Measurements from ENCODE around the gene AXL.
A peak's percentile ranks its signal among the peaks of the same experiment; 100 is the strongest.
"Not testable (repeated sequence)": the region's sequence is repeated elsewhere in the genome, so short reads cannot be mapped to it uniquely, and the experiment has no call there.

The AXL gene

GRCh38 chr19:41198559-41198958 is 20.5 kb upstream of the AXL start:
- no peak for TF ChIP-seq CTCF (IDR thresholded peaks at IDR 0.05; ENCODE audit: insufficient read depth, low read depth, low read length, missing control alignments)
- H3K4me3 ChIP-seq (ENCODE audit: low read length) = no peak overlapping the region
- no peak for DNase-seq (ENCODE audit: low read depth)

GRCh38 chr19:41203371-41203770 is 15.7 kb upstream of the AXL start:
- H3K4me3 ChIP-seq (ENCODE audit: low read length) = no peak overlapping the region
- no peak for DNase-seq (ENCODE audit: low read depth)
- no peak for TF ChIP-seq CTCF (IDR thresholded peaks at IDR 0.05; ENCODE audit: insufficient read depth, low read depth, low read length, missing control alignments)

GRCh38 chr19:41204338-41204737 is 14.7 kb upstream of the AXL start:
- not testable (repeated sequence) for H3K4me3 ChIP-seq (ENCODE audit: low read length)

GRCh38 chr19:41205995-41206394 is 13.0 kb upstream of the AXL start:
- no peak overlapping the region for H3K4me3 ChIP-seq (ENCODE audit: low read length)
- DNase-seq (ENCODE audit: low read depth) = no peak
- TF ChIP-seq CTCF (IDR thresholded peaks at IDR 0.05; ENCODE audit: insufficient read depth, low read depth, low read length, missing control alignments) = no peak

More at GRCh38 chr19:41204338-41204737, 14.7 kb upstream of the AXL start:
- peak; percentile 85 for DNase-seq (ENCODE audit: low read depth)
- TF ChIP-seq CTCF (IDR thresholded peaks at IDR 0.05; ENCODE audit: insufficient read depth, low read depth, low read length, missing control alignments) = peak; percentile 94

GRCh38 chr19:41206456-41206855 is 12.6 kb upstream of the AXL start:
- TF ChIP-seq CTCF (IDR thresholded peaks at IDR 0.05; ENCODE audit: insufficient read depth, low read depth, low read length, missing control alignments) = no peak
- H3K4me3 ChIP-seq (ENCODE audit: low read length) = no peak overlapping the region
- no peak for DNase-seq (ENCODE audit: low read depth)

- DNase-seq (ENCODE audit: low read depth) = no peak
- H3K4me3 ChIP-seq (ENCODE audit: low read length) = no peak overlapping the region
- TF ChIP-seq CTCF (IDR thresholded peaks at IDR 0.05; ENCODE audit: insufficient read depth, low read depth, low read length, missing control alignments) = no peak
Measured at GRCh38 chr19:41206926-41207750, 11.9 kb upstream of the AXL start.

GRCh38 chr19:41214161-41214560 is 4.9 kb upstream of the AXL start:
- DNase-seq (ENCODE audit: low read depth) = no peak
- H3K4me3 ChIP-seq (ENCODE audit: low read length) = no peak overlapping the region
- no peak for TF ChIP-seq CTCF (IDR thresholded peaks at IDR 0.05; ENCODE audit: insufficient read depth, low read depth, low read length, missing control alignments)
